Right forelimb (tissue), 1 donor: ENCODE results near the gene POP5.

Source experiments
- DNase-seq: peaks from one replicate; pipeline ENCODE4 v3.0.0-alpha.2; 2018

The POP5 gene

DNA sequence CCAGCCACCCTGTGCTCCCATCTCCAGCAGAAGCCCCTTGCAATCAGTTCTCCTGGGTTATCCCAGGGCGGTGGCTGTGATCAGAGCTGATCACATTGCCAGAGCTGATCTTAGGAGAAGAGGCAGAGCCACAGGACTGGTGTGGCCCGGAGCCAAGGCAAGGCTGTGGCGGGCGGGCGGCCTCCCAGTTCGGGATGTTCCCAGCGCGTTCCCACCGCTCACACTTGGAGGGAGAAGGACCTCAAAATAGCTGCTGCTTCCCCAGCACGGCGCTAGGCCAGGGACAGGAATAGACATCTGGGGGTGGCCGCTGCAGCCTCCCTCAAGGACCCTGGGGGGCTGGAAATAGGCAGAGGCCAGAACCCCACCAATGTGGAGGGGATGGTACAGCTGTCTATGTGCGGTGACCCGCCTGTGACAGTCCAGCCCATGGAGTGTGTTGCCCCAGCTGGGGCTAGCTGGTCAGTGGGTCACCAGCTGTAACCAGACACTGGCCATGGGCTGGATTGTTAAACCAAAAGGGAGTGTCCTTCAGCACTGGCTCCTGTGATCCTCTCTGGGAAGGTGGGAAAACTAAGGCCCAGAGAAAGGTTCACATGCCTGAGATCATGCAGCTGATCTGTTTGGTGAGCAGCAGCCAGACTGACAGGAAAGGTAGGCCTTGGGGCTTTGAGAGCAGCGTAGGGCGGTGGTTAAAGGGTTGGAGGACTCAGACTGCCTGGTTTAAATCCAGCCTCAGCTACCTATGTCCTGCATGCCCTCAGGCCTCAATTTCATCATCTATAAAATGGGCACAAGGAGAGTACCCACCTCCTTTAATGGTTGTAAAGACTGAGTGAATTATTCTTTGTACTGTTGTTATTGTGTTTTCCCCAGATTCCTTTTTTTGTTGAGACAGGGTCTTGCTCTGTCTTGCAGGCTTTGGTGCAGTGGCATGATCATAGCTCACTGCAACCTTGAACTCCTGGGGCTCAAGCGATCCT lies 8.0 kb upstream of the POP5 start:
- DNase-seq: no peak

GRCh38 chr12:120588371-120588770 lies 7.2 kb upstream of the POP5 start:
- DNase-seq: no peak

- no peak for DNase-seq
Measured at GRCh38 chr12:120586860-120587259, 5.7 kb upstream of the POP5 start.

DNA sequence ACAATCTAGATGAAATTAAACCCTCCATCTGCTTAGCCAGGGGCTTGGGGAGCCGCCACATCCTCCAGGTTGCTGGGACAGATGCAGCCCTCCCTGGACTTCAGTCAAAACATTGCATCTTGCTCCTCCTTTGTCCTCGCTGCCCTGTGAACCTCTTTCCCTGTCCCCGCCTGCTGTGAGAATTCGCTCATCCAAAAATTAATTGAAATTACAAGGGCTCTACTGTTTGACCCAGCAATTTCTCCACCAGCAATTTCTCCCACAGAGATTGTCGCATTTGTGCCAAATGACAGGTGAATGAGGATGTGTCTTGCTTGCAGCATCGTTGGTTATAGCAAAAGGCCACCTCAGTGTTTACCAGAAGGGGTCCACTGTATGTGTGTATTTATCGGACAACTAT lies 5.0 kb upstream of the POP5 start:
- DNase-seq: no peak

GRCh38 chr12:120584343-120585149 lies 3.3 kb upstream of the POP5 start:
- DNase-seq: peak; percentile 64

GRCh38 chr12:120583478-120584030 lies 2.4 kb upstream of the POP5 start:
- peak; percentile 81 for DNase-seq

- DNase-seq: no peak
Measured at GRCh38 chr12:120581998-120582397, 796 bp upstream of the POP5 start.

- no peak for DNase-seq
Measured at GRCh38 chr12:120579179-120579578, 2.0 kb downstream of the POP5 start.

- no peak for DNase-seq
Measured at GRCh38 chr12:120574106-120574505, 7.1 kb downstream of the POP5 start.

GRCh38 chr12:120573560-120573959 lies 7.6 kb downstream of the POP5 start:
- DNase-seq: no peak

- DNase-seq: no peak
Measured at GRCh38 chr12:120571299-120571698, 9.9 kb downstream of the POP5 start.

DNA sequence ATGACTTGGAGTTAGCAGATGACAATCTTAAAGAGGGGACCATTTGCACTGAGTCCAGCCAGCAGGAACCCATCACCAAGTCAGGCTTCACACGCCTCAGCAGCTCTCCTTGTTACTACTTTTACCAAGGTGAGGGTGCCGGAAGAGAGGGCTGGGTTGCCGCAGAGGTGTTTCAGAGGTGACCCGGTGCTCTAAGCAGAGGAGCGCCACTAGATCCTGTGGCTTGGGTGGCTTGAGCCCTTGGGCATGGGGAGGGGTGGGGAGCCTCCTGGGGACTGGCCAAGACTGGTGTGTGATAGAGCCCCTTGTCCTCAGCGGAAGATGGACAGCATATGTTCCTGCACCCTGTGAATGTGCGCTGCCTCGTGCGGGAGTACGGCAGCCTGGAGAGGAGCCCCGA lies 17.7 kb downstream of the POP5 start:
- DNase-seq: no peak

DNA sequence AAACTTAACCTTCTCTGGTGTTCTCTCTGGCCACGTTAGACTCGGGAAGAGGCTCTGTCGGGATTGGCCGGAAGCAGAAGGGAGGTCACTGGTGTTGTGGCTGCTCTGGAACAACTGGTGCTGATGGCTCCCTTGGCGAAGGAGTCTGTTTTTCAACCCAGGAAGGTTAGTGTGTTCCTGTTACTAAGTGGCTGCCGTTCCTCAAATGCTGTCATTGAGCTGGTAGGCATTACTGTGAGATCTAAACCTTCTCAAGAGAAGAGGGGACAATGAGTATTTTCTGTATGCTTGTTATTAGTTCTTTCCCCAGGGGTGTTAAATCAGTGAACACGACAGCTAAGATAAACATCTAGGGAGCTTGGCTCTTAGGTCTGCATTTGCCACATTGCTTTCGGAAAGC lies 18.3 kb downstream of the POP5 start:
- no peak for DNase-seq

GRCh38 chr12:120557589-120557988 lies 23.6 kb downstream of the POP5 start:
- no peak for DNase-seq

DNA sequence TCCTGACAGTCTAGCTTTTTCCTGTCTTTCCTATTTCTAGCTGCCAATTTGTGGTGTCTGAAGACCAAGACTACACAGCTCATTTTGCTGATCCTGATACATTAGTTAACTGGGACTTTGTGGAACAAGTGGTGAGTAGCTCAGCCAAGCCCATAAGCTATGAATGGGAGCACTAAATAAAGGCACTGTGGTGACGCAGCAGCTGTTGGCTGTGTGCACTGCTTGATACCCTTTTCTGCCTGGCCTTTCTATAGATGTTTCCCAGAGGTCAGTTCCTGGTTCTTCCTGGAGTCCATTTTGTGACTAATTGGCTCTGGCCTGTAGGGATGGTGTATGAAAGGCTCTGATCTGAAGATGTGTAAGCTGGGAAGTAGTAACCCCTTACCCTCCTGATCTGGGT lies 26.5 kb downstream of the POP5 start:
- no peak for DNase-seq

DNA sequence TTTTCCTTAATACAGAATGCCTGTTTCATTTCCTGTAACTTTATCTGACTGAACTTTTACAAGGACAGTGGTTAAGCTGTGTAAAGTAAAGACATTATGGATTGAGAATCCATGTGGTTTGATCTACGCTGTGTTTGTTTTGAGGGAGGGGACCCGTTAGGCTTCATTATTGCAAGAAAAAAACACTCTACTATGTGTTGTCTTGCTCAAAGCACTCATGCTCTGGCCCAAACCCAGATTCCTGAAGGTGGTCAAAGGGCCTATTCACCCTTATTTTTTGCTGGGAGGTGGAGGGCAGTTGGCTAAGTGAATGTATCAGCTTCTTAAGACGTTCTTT lies 35.2 kb downstream of the POP5 start:
- no peak for DNase-seq

- DNase-seq: no peak
Measured at GRCh38 chr12:120544691-120545090, 36.5 kb downstream of the POP5 start.

GRCh38 chr12:120542166-120542565 lies 39.0 kb downstream of the POP5 start:
- DNase-seq: no peak

GRCh38 chr12:120540445-120540844 lies 40.8 kb downstream of the POP5 start:
- DNase-seq: no peak

- DNase-seq: no peak
Measured at GRCh38 chr12:120539303-120539702, 41.9 kb downstream of the POP5 start.

GRCh38 chr12:120538281-120539156 lies 42.7 kb downstream of the POP5 start:
- DNase-seq: no peak

DNA sequence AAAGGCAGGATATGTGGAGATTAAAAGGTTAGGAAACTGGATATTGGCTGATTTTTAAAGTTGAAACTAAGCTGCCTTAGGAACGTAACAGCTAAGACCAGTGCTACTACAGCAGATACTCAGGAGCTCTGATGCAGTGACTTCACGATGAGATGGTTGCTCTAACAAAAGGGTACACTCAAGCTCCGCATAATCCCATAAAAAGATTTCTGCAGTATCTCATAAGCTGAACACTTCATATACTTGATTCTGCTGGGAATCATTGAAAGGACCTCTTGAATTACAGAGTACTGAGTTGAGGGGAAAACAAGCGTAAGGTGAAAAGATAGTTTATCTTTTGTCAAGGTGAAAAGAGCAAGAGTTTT lies 43.4 kb downstream of the POP5 start:
- DNase-seq: no peak
